BJ (cell line): ENCODE measurements around the gene MAP3K12. TPM values are rescaled to one million over a fixed set of nuclear protein-coding genes. Genes with fewer than 3 reads are reported as not detected.
"Not testable (repeated sequence)": the region's sequence is repeated elsewhere in the genome, so short reads cannot be mapped to it uniquely, and the experiment has no call there.

Experiments used
- CTCF ChIA-PET: fragments of 350-600 bp; formaldehyde crosslinking; extraction: SDS; loops from one replicate; lab custom pipeline; 2021; ENCODE audit warnings: antibody characterized with exemption, inconsistent platforms; lab: Yijun Ruan, JAX
- POLR2A ChIA-PET: fragments of 300-600 bp; sonication (Branson Sonifier 250); formaldehyde crosslinking; extraction: SDS; loops from one replicate; lab custom pipeline; 2021; ENCODE audit warnings: antibody characterized with exemption; lab: Charles Lee
- DNase-seq: peaks from one replicate; pipeline ENCODE4 v3.0.0-alpha.2; 2011; ENCODE audit warnings: low read depth
- H3K27me3 ChIP-seq: 2 replicates; pipeline ENCODE4 v1.6.0; 2011; ENCODE audit warnings: low read length; ENCODE audit not compliant: control insufficient read depth, insufficient read depth
- H3K36me3 ChIP-seq: 2 replicates; pipeline ENCODE4 v1.5.1; 2011; ENCODE audit warnings: low read length; ENCODE audit not compliant: control insufficient read depth, insufficient read depth
- H3K4me3 ChIP-seq: 2 replicates; pipeline ENCODE4 v1.5.1; 2011; ENCODE audit warnings: low read depth, mild to moderate bottlenecking, control low read depth, low read length
- polyA plus RNA-seq: library from polyadenylated mRNA; depleted of rRNA; stranded (reverse); fragments of >200 nt; gene quantifications from 2 replicates; pipeline ENCODE4 v1.2.3, GENCODE V29; 2011
- TF ChIP-seq, protein P1 (sequence below): IDR thresholded peaks from 2 replicates; pipeline ENCODE4 v1.5.1; 2011; ENCODE audit warnings: low read depth, mild to moderate bottlenecking, control low read depth, inconsistent platforms, low read length, moderate library complexity; ENCODE audit not compliant: insufficient read depth

The MAP3K12 gene
- polyA plus RNA-seq, 1 experiment: 61.2 TPM

DNA sequence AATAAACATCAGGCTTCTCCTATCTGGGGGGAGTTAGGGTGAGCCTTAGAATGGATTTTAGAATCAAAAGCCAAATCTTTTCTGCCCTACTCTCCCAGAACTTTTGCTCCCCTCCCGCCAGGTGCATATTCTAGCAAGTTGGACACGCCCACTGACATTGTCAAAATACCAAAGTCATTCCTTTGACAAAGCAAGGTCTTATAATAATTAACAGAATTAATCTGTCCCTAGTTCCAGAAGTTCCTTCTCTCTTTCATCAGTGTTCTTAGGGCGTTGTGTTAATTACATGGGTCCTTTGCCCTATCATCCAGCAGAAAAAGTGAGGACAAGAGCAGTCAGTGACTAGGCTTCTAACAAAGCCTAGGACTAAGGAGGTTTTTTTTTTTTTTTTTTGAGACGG is 55.3 kb downstream of the MAP3K12 start:
- ChIA-PET POLR2A (no interaction called here), CTCF (interaction anchor here (0.9 kb wide), 1 partner anchor 23 kb away, joined by 4 read pairs; no protein-coding TSS in a partner anchor)
- H3K36me3 ChIP-seq: peaks cover 2% of the 10 kb centered on the region
- DNase-seq: no peak
- TF ChIP-seq, protein P1, sequence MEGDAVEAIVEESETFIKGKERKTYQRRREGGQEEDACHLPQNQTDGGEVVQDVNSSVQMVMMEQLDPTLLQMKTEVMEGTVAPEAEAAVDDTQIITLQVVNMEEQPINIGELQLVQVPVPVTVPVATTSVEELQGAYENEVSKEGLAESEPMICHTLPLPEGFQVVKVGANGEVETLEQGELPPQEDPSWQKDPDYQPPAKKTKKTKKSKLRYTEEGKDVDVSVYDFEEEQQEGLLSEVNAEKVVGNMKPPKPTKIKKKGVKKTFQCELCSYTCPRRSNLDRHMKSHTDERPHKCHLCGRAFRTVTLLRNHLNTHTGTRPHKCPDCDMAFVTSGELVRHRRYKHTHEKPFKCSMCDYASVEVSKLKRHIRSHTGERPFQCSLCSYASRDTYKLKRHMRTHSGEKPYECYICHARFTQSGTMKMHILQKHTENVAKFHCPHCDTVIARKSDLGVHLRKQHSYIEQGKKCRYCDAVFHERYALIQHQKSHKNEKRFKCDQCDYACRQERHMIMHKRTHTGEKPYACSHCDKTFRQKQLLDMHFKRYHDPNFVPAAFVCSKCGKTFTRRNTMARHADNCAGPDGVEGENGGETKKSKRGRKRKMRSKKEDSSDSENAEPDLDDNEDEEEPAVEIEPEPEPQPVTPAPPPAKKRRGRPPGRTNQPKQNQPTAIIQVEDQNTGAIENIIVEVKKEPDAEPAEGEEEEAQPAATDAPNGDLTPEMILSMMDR: no peak
- H3K27me3 ChIP-seq: no peaks in the 10 kb centered on the region
- H3K4me3 ChIP-seq: no peak overlapping the region

DNA sequence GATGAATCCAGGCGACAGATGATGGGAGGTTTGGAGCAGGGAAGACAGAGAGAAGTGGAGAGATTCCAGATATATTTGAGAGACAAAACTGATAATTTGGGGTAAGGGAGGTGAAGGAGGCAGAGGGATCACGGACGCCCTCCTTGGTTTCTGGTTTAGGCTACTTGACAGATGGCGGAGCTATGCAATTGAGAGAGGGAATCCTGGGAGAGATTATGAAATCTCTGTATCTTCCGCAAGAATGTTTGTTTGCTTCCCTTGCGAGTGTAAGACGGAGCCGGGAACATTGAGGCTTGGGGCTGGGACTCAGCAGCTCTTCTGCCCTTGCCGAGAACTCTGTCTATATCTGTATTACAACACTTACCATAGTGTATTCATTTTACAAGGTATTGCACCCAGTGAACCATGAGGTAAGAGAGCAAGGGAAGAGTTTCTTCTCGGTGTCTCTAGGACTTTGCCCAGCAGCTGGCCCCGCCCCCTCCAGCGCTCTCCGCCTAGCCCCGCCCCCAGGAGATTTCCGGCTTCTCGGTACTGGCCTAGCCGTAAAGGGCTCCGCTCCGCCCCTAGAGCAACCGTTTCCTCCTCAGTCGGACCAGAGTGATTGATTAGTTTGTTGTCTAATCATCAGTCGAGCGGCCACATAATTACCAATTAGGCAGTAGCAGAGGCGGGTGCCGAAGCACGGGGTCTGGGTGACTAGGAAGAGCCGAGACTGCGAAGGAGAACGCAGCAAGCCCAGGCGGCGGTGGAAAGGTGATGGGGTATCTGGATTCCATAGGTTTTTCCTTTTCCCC is 58.0 kb downstream of the MAP3K12 start, which contains the start of gene PRR13:
Gene PRR13, plus strand, starts transcription at position 695 of the 794 bp plus-strand sequence. CDS start 981 bp downstream, outside the sequence.
- TF ChIP-seq, protein P1: no peak

DNA sequence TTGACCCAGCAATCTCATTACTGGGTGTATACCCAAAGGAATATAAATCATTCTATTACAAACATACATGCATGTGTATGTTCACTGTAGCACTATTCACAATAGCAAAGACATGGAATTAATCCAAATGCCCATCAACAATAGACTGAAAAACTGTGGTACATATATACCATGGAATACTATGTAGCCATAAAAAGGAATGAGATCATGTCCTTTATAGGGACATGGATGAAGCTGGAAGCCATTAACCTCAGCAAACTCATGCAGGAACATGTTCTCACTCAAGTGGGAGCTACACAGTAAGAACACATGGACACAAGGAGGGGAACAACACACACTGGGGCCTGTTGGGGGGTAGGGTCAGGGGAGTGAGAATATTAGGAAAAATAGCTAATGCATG is 59.7 kb downstream of the MAP3K12 start:
- H3K27me3 ChIP-seq, DNase-seq, H3K36me3 ChIP-seq, H3K4me3 ChIP-seq: not testable (repeated sequence)
- ChIA-PET POLR2A (interaction anchor here (0.6 kb wide), 1 partner anchor 40 kb away, joined by 8 read pairs; no protein-coding TSS in a partner anchor), CTCF (interaction anchor here (1.0 to 2.1 kb wide), 2 partner anchors 17 to 19 kb away, joined by 5 to 6 read pairs; no protein-coding TSS in a partner anchor)

More for the DNA sequence above, 58.0 kb downstream of the MAP3K12 start, which contains the start of gene PRR13:
- ChIA-PET CTCF (interaction anchor here (0.5 to 2.1 kb wide), 4 partner anchors 20 to 832 kb away, joined by 3 to 6 read pairs (median 4); no protein-coding TSS in a partner anchor), POLR2A (interaction anchor here (0.5 to 0.7 kb wide), 4 partner anchors 20 to 218 kb away, joined by 3 to 16 read pairs (median 3); partner anchors contain the start of gene AAAS)
- peak within 1 kb of the TSS; percentile 67 for H3K4me3 ChIP-seq
- peak; percentile 99 for DNase-seq
- H3K36me3 ChIP-seq: peaks cover 2% of the 10 kb centered on the region
- H3K27me3 ChIP-seq: no peaks in the 10 kb centered on the region

DNA sequence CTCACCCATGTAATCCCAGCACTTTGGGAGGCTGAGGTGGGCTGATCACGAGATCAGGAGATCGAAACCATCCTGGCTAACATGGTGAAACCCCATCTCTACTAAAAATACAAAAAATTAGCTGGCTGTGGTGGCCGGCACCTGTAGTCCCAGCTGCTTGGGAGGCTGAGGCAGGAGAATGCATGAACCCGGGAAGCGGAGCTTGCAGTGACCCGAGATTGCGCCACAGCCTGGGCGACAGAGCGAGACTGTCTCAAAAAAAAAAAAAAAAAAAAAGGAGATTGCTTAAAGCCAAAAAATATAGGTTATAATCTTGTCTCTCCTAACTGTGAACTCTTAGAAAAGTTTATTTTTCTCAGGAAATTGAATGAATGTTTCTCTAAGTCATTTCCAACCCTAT is 63.9 kb downstream of the MAP3K12 start:
- H3K36me3 ChIP-seq, POLR2A ChIA-PET, H3K27me3 ChIP-seq, H3K4me3 ChIP-seq, DNase-seq: not testable (repeated sequence)
- CTCF ChIA-PET: interaction anchor here (0.7 kb wide), 1 partner anchor 47 kb away, joined by 4 read pairs; no protein-coding TSS in a partner anchor

DNA sequence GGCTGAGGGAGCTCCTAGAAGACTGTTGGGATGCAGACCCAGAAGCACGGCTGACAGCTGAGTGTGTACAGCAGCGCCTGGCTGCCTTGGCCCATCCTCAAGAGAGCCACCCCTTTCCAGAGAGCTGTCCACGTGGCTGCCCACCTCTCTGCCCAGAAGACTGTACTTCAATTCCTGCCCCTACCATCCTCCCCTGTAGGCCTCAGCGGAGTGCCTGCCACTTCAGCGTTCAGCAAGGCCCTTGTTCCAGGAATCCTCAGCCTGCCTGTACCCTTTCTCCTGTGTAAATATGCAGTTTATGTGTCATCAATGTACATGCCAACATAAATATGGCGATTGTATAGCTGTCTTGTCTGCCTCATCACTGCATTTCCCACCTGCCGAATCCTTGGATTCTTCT is 68.1 kb downstream of the MAP3K12 start:
- Histone ChIP-seq H3K4me3 (no peak overlapping the region), H3K27me3 (no peaks in the 10 kb centered on the region), H3K36me3 (no peaks in the 10 kb centered on the region)
- no peak for DNase-seq
- ChIA-PET CTCF (interaction anchor here (1.3 to 3.8 kb wide), 3 partner anchors 10 to 106 kb away, joined by 3 to 20 read pairs (median 6); no protein-coding TSS in a partner anchor), POLR2A (no interaction called here)
- TF ChIP-seq, protein P1: no peak

DNA sequence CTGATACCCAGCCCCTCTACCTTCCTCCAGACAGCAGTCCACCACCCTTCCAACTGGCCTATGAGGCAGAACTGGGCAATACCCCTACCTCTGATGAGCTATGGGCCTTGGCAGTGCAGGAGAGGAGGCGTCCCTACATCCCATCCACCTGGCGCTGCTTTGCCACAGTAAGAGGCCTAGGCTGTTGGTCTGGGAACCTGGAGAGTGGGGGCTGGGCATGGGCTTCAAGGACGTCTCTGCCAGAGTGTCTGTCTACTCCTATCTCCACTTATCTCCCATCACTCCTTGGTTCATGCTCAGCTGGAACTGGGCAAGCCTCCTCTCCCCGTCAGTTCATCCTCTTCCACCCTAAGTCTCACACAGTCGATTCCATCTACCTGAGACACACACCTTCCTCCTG is 69.1 kb downstream of the MAP3K12 start:
- CTCF ChIA-PET: interaction anchor here (0.8 to 3.8 kb wide), 5 partner anchors 9 to 108 kb away, joined by 3 to 20 read pairs (median 4); partner anchors contain the start of gene AAAS
- Histone ChIP-seq H3K27me3 (no peaks in the 10 kb centered on the region), H3K36me3 (no peaks in the 10 kb centered on the region), H3K4me3 (no peak overlapping the region)
- POLR2A ChIA-PET: interaction anchor here (0.5 kb wide), 1 partner anchor 435 kb away, joined by 4 read pairs; no protein-coding TSS in a partner anchor
- no peak for DNase-seq
- TF ChIP-seq, protein P1: no peak
